ENCODE results near the gene NUCB1.
A peak's percentile ranks its signal among the peaks of the same experiment; 100 is the strongest.

Gene NUCB1

DNA sequence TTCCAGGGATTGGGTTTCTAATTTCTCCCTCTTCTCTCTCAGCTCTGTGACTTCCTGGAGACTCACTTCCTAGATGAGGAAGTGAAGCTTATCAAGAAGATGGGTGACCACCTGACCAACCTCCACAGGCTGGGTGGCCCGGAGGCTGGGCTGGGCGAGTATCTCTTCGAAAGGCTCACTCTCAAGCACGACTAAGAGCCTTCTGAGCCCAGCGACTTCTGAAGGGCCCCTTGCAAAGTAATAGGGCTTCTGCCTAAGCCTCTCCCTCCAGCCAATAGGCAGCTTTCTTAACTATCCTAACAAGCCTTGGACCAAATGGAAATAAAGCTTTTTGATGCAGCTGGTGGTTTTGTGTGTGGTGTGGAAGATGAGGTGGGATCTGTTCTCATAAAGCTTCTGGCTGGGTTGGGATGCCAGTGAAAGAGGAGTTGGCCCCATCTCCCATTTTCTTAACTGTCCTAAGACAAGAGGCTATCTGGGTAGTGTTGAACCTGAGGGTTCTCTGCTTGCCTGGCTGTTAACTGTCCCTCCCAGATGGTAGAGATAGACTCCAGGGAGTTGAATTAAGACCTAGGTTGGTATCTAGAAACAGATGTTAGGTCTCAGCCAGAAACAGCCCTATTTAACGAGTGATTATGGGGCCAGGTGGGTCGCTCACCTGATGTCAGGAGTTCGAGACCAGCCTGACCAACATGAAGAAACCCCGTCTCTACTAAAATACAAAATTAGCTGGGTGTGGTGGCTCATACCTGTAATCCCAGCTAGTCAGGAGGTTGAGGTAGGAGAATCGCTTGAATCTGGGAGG lies 66.6 kb downstream of the NUCB1 start:
- Mint-ChIP-seq H3K4me3 (peak overlapping the region; percentile 100), H3K9me3 (no peaks in the 10 kb centered on the region), H3K36me3 (peaks cover 100% of the 10 kb centered on the region), H3K27ac (peak overlapping the region; percentile 100), H3K4me1 (peaks cover 71% of the 10 kb centered on the region)
- ATAC-seq = no peak
- no peak for DNase-seq (ENCODE audit: low spot score in 2 of 2)

DNA sequence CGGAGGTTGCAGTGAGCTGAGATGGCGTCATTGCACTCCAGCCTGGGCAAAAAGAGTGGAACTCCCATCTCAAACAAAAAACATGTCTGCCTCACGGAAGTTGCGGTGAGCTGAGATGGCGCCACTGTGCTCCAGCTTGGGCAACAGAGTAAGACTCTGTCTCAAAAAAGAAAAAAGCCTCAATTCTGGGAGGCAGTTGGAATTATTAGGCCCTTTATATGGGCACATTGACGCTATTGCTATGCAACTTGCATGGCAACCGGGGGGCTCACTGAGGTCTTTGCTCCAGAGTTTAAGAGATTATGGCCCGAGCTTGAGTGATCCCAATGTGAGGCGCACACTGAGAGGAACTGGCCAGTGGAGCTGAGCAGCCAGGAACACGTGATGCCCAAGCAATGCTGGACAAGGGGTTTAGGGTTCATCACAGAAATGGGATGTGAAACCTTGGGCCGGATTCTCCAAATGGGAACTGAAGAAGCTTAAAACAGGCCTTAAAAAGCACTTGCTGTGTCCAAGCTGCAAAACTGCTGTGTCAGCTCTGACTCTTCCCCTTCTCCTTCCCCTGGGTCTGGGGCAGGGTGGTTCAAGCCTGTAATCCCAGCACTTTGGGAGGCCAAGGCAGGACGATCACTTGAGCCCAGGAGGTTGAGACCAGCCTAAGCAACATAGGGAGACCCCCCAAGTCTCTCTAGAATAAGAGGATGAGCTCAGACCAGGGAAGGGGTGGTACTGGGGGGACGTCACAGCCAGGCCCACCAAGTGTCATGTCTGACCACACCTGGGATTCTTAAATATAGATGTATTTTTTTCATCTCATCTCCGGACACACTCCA lies 67.5 kb downstream of the NUCB1 start:
- ATAC-seq = no peak
- no peaks in the 10 kb centered on the region for H3K9me3 Mint-ChIP-seq
- DNase-seq (ENCODE audit: low spot score in 2 of 2) = no peak
- peaks cover 63% of the 10 kb centered on the region for H3K4me1 Mint-ChIP-seq
- H3K4me3 Mint-ChIP-seq = peak overlapping the region; percentile 100
- H3K27ac Mint-ChIP-seq = peak overlapping the region; percentile 100
- peaks cover 100% of the 10 kb centered on the region for H3K36me3 Mint-ChIP-seq

DNA sequence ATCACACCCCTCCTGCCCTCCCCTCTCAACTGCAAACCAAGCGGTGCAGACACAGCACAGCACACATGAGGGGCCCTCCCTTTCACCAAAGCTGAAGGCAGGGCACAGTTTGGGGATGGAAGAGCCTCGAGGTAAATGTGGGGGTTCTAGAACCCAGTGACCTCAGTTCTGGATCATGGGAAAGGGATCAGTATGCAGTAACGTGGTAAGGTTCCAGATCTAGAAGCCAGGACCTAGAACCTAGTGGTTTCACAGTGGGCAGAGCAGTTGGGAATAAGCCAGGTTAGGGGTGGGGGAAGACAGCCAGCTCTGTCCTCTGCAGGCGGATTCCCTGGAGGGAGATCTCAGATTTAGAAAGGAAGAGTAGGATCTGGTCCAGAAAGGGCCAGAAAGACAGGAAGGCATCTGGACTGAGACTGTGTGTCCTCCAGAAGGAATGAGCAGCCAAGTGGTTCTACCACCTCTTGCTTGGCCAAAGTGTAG lies 68.1 kb downstream of the NUCB1 start:
- Mint-ChIP-seq H3K36me3 (peaks cover 100% of the 10 kb centered on the region), H3K4me1 (peaks cover 57% of the 10 kb centered on the region), H3K4me3 (peak overlapping the region; percentile 100), H3K27ac (peak overlapping the region; percentile 38), H3K9me3 (no peaks in the 10 kb centered on the region)
- ATAC-seq (no peak), DNase-seq (ENCODE audit: low spot score in 2 of 2) (no peak)

DNA sequence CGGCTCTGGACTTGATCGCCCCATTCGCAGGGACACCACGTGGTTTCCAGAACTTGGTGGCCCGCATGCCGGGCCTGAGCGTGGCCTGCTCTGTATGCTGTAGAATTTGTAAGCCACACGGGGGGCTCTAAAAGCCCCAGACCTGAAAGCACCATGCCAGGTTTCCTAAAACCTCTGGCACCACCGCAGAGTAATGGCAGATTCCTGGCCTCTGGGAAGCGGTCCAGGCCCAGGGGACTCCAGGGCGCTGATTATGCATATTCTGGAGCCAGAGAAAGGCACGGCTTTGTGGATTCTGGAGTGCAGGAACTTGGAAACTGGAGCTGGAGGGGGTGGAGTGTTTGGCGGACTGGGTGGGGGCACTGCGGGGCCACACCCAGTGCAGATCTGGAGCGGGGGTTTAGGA lies 68.7 kb downstream of the NUCB1 start:
- no peaks in the 10 kb centered on the region for H3K9me3 Mint-ChIP-seq

DNA sequence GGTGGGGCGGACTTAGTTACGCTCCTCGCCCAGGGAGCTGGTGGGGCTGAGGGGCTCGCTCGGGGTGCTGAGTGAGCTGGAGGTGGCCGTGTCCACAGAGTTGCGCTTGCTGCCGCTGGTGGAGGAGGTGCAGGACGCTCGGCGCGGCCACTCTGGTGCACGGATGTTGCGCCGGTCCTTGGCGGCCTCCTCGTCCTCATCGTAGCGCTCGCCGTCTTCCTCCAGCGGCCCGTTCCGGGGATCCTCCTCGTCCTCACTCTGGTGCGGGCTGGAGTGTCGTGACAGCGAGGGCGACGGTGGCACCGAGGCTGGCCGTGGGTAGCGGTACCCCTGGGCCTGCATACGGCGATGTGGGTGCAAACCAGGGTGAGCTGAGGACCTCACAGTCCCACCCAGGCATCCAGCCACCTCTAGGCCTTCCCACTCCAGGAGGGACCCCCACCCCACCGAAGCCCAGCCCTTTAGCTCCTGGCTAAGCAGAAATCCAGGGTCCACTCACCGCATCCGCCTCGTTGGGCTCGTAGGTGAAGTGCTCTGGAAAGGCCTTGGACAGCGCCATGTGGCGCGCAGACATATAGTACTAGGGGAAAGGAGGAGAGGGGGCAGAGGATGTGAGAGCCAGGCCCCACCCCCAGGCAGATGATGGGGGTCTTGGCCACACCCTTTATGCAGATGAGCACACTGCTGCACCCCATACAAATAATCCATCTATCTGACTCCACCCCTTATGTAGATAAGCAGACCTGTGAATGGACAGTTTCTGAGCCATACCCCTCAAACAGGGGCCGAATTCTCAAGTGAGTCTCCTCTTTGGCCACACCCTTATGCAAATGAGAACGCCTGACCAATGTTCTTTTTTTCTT lies 69.4 kb downstream of the NUCB1 start:
- no peak for ATAC-seq
- Mint-ChIP-seq H3K4me1 (peaks cover 44% of the 10 kb centered on the region), H3K4me3 (no peak overlapping the region), H3K9me3 (no peaks in the 10 kb centered on the region), H3K27ac (peak overlapping the region; percentile 38), H3K36me3 (peaks cover 94% of the 10 kb centered on the region)
- no peak for DNase-seq (ENCODE audit: low spot score in 2 of 2)

More for the DNA sequence above, 68.7 kb downstream of the NUCB1 start:
- ATAC-seq (no peak), DNase-seq (ENCODE audit: low spot score in 2 of 2) (no peak)
- peak overlapping the region; percentile 38 for H3K27ac Mint-ChIP-seq
- H3K4me3 Mint-ChIP-seq = no peak overlapping the region
- H3K4me1 Mint-ChIP-seq = peaks cover 51% of the 10 kb centered on the region
- peaks cover 97% of the 10 kb centered on the region for H3K36me3 Mint-ChIP-seq

DNA sequence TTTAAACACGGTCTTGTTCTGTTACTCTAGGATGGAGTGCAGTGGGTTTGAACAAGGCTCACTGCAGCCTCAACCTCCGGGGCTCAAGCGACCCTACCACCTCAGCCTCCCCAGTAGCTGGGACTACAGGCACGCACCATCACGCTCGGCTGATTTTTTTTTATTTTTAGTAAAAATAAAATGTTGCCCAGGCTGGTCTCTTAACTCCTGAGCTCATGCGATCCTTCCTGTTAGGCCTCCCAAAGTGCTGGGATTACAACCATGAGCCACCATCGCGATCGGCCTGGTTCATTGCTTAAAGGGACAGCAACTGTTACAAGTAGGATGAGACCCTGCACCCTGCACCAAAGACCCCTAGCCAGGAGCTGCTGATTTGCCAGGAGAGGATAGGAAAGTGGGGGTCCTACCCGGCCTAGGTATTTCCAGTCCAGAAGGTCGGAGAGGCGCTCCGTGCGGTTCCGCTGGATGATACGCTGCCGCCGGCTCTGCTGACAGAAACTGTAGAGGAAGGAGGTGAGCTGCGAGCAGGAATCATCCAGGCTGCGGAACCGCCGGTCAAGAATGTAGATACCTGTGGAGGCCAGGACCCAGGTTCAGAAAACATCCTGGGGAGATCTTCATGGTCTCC lies 70.1 kb downstream of the NUCB1 start:
- H3K4me3 Mint-ChIP-seq = no peak overlapping the region
- peaks cover 36% of the 10 kb centered on the region for H3K4me1 Mint-ChIP-seq
- H3K27ac Mint-ChIP-seq = no peak overlapping the region
- no peak for DNase-seq (ENCODE audit: low spot score in 2 of 2)
- no peaks in the 10 kb centered on the region for H3K9me3 Mint-ChIP-seq
- ATAC-seq = no peak
- H3K36me3 Mint-ChIP-seq = peaks cover 94% of the 10 kb centered on the region

DNA sequence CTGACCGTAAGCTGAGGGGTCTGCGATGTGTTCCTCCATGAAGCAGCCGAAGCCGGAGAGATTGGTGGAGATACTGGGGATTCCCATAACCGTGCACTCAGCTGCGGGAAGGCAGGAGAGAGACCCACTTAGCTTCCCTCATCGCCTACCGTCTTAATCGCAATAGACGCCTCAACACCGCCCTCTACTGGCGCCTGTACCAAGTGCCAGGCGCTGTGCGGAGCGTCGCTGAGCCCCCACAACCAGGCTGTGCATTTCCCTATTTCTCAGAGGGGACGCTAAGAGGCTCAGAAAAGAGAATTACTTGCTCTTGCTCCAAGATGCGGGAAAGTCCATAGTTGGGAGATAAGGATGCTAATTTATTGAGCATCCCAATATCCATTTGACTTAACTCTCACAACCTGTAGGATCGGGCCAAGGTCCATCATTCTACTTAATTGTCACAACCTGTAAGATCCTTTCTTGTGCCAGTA lies 70.8 kb downstream of the NUCB1 start:
- Mint-ChIP-seq H3K4me3 (no peak overlapping the region), H3K36me3 (peaks cover 93% of the 10 kb centered on the region), H3K9me3 (no peaks in the 10 kb centered on the region), H3K27ac (no peak overlapping the region), H3K4me1 (peaks cover 29% of the 10 kb centered on the region)
- ATAC-seq (peak; percentile 74), DNase-seq (ENCODE audit: low spot score in 2 of 2) (peak; percentile 79 to 91)
